ENCODE data around the gene ENPP6. TPM values are rescaled to one million over a fixed set of nuclear protein-coding genes. Genes with fewer than 3 reads are reported as not detected.

ENPP6 gene
- total and polyA plus RNA-seq, 2 donors (not counting 3 experiments of a cell fraction or from before 2014, with no cell fraction given), result not detected

- Histone ChIP-seq H3K9me3 (replicated peaks; ENCODE audit: control insufficient read depth, insufficient read depth, low read length) (no peaks in the 10 kb centered on the region), H4K20me1 (replicated peaks; ENCODE audit: control insufficient read depth, extremely low read depth, insufficient read depth, low read length) (no peaks in the 10 kb centered on the region), H3K9ac (replicated peaks; ENCODE audit: extremely low read depth, insufficient read depth, low read length) (peak overlapping the region; percentile 47), H3K9me1 (replicated peaks; ENCODE audit: control insufficient read depth, extremely low read depth, insufficient read depth, low read length) (no peaks in the 10 kb centered on the region), H3K27ac (ENCODE audit: insufficient read depth, low read depth, low read length) (peak overlapping the region; percentile 43), H3K36me3 (ENCODE audit: control insufficient read depth in 2 of 2, extremely low read depth in 1 of 2, insufficient read depth in 2 of 2, low read length in 2 of 2) (no peaks in the 10 kb centered on the region), H2AFZ (ENCODE audit: low read depth, low read length) (peak overlapping the region; percentile 42), H3K27me3 (ENCODE audit: control insufficient read depth in 2 of 2, insufficient read depth in 2 of 2, low read length in 2 of 2) (no peaks in the 10 kb centered on the region), H3K79me2 (ENCODE audit: control insufficient read depth, insufficient read depth, low read length) (no peaks in the 10 kb centered on the region), H3K4me3 (replicated peaks in 1 of 3; ENCODE audit: insufficient read depth in 1 of 3, low read depth in 1 of 3, low read length in 3 of 3) (peak overlapping the region in 2 of 3 experiments; percentile 10 to 41), H3K4me1 (ENCODE audit: control insufficient read depth, extremely low read depth, insufficient read depth, low read length) (peaks cover 23% of the 10 kb centered on the region), H3K4me2 (ENCODE audit: insufficient read depth, low read length) (peak overlapping the region; percentile 84)
- CTCF ChIA-PET, result interaction anchor here (0.7 to 4.1 kb wide), 21 partner anchors 9 to 527 kb away, joined by 3 to 81 read pairs (median 6); partner anchors contain the start of genes CENPU, IRF2 and PRIMPOL
- POLR2A ChIA-PET, result interaction anchor here (0.7 to 1.4 kb wide), 4 partner anchors 272 to 384 kb away, joined by 3 to 5 read pairs (median 4); partner anchors contain the start of genes CASP3 and PRIMPOL
- intact Hi-C loops (cut with micrococcal nuclease), result loop anchor here (2.0 to 5.0 kb wide), 3 partner anchors 117 to 742 kb away; no protein-coding TSS in a partner anchor
- FAIRE-seq (peak; percentile 80), DNase-seq (ENCODE audit: low read depth, low spot score) (peak; percentile 55)
- dilution Hi-C loops (cut with MboI; ENCODE audit: extremely low pct_ligation_motif_present, low sequenced_read_pairs), result no loop called here
- BruUV-seq (replicated peaks), result TSS peak; percentile 71
- TF ChIP-seq FOS (IDR thresholded peaks at IDR 0.05; ENCODE audit: borderline replicate concordance, insufficient read depth, low read length) (peak; percentile 56), EZH2 (IDR thresholded peaks at IDR 0.05; ENCODE audit: borderline replicate concordance, low read depth, low read length, severe bottlenecking) (no peak), GATA2 (IDR thresholded peaks at IDR 0.05; ENCODE audit: insufficient read depth, insufficient read length, low read depth, low read length) (peak; percentile 64)
These were observed 48.1 kb upstream of the ENPP6 start for GRCh38 chr4:184265546-184266351.

Data from endothelial cell of umbilical vein (primary cell).